ENCODE measurements around the gene TCF12. TPM values are rescaled to one million over a fixed set of nuclear protein-coding genes. Genes with fewer than 3 reads are reported as not detected.
A peak's percentile ranks its signal among the peaks of the same experiment; 100 is the strongest.

The TCF12 gene
- total RNA-seq, 1 donor from 2014 or later: 149 TPM

DNA sequence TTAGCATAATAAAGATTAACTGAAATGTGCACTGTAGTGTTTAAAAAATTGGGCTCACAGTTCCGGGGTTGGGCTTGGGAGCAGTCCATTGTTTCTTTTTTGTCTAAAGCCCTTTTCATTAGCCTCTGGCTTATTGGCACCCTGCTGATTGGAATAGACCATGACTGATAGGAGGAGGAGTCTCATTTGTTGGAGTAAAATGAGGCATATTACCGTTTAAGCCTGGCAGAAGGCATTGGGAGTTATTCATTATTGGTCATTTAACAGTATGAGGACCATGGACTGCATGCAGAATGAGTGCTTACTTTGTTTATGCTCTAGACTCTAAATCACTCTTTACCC lies 318.8 kb downstream of the TCF12 start:
- Histone ChIP-seq H3K9ac (no peak overlapping the region), H3F3A (ENCODE audit: low read depth) (peaks cover 38% of the 10 kb centered on the region), H3K4me1 (peaks cover 42% of the 10 kb centered on the region), H4K20me1 (ENCODE audit: low read depth) (peaks cover 9% of the 10 kb centered on the region), H3K36me3 (peaks cover 12% of the 10 kb centered on the region), H3K4me2 (peak overlapping the region; percentile 78), H3K9me3 (ENCODE audit: low read depth) (no peaks in the 10 kb centered on the region), H3K27me3 (no peaks in the 10 kb centered on the region), H2AFZ (replicated peaks) (no peak overlapping the region), H3K27ac (peak overlapping the region; percentile 74), H3K79me2 (ENCODE audit: low read depth) (peaks cover 20% of the 10 kb centered on the region), H3K4me3 (peak overlapping the region; percentile 36)
- Mint-ChIP-seq H3K9me3 (no peaks in the 10 kb centered on the region), H3K27me3 (ENCODE audit: insufficient read depth, low read depth) (no peaks in the 10 kb centered on the region), H3K36me3 (peaks cover 47% of the 10 kb centered on the region), H3K4me3 (peak overlapping the region; percentile 56), H3K4me1 (peaks cover 62% of the 10 kb centered on the region), H3K27ac (peak overlapping the region; percentile 83)
- TF ChIP-seq EZH2 (IDR thresholded peaks at IDR 0.05) (no peak), EZH2phosphoT487 (IDR thresholded peaks at IDR 0.05) (no peak)
- TF ChIP-seq, protein P1, sequence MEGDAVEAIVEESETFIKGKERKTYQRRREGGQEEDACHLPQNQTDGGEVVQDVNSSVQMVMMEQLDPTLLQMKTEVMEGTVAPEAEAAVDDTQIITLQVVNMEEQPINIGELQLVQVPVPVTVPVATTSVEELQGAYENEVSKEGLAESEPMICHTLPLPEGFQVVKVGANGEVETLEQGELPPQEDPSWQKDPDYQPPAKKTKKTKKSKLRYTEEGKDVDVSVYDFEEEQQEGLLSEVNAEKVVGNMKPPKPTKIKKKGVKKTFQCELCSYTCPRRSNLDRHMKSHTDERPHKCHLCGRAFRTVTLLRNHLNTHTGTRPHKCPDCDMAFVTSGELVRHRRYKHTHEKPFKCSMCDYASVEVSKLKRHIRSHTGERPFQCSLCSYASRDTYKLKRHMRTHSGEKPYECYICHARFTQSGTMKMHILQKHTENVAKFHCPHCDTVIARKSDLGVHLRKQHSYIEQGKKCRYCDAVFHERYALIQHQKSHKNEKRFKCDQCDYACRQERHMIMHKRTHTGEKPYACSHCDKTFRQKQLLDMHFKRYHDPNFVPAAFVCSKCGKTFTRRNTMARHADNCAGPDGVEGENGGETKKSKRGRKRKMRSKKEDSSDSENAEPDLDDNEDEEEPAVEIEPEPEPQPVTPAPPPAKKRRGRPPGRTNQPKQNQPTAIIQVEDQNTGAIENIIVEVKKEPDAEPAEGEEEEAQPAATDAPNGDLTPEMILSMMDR (IDR thresholded peaks at IDR 0.05): no peak
- peak; percentile 93 for DNase-seq (ENCODE audit: low spot score)

DNA sequence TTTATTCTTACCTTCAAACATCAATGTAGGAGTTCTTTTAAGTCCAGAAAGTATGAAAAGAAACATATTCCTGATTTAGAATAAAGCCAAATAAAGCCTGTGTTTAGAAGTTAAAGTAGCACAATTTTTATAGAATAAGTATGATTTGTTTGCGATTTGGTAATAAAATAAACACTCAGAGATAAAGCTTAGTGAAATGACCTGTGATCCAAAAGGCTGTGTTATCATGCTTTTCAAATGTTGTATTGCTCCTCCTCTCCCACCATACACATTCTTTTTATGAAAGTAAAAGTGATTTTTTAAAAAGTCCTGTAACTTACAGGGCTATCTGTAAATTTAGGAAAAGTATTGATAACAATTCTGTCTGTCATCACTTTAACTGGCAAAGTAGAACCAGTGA lies 319.2 kb downstream of the TCF12 start:
- Mint-ChIP-seq H3K4me1 (peaks cover 62% of the 10 kb centered on the region), H3K9me3 (no peaks in the 10 kb centered on the region), H3K36me3 (peaks cover 49% of the 10 kb centered on the region), H3K27me3 (ENCODE audit: insufficient read depth, low read depth) (no peaks in the 10 kb centered on the region), H3K27ac (peak overlapping the region; percentile 83), H3K4me3 (peak overlapping the region; percentile 56)
- DNase-seq (ENCODE audit: low spot score): no peak
- Histone ChIP-seq H3K79me2 (ENCODE audit: low read depth) (peaks cover 20% of the 10 kb centered on the region), H3K4me2 (peak overlapping the region; percentile 78), H4K20me1 (ENCODE audit: low read depth) (peaks cover 9% of the 10 kb centered on the region), H3K4me1 (peaks cover 42% of the 10 kb centered on the region), H3K36me3 (peaks cover 12% of the 10 kb centered on the region), H2AFZ (replicated peaks) (no peak overlapping the region), H3F3A (ENCODE audit: low read depth) (peaks cover 34% of the 10 kb centered on the region), H3K9ac (no peak overlapping the region), H3K27me3 (no peaks in the 10 kb centered on the region), H3K9me3 (ENCODE audit: low read depth) (no peaks in the 10 kb centered on the region), H3K27ac (no peak overlapping the region), H3K4me3 (peak overlapping the region; percentile 36)
- TF ChIP-seq EZH2 (IDR thresholded peaks at IDR 0.05) (no peak), EZH2phosphoT487 (IDR thresholded peaks at IDR 0.05) (no peak)
- TF ChIP-seq, protein P1 (IDR thresholded peaks at IDR 0.05): no peak

DNA sequence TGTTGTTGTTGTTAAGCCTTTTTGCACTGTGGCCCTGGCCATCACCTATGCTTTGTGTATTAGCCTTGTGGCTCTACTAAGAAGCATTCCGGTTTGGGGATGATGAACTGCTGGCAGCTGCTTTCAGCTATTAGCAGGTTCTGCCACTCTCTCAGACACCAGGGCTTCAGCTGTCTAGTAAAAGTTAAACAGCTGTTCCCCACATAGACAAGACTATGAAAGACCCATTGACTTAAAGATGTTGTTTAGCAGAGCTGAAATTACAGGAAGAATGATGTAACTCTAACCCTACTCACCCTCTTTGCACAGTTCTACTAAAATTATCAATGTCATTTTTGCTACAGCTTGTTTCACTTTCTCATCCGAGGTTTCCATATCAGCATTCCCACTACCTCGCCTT lies 326.7 kb downstream of the TCF12 start:
- peaks cover 4% of the 10 kb centered on the region for H3K4me1 ChIP-seq
- H3K4me3 Mint-ChIP-seq: no peak overlapping the region
- no peaks in the 10 kb centered on the region for H3K27me3 ChIP-seq
- H3K9me3 ChIP-seq (ENCODE audit: low read depth): no peaks in the 10 kb centered on the region
- no peak overlapping the region for H3K27ac Mint-ChIP-seq
- no peak overlapping the region for H2AFZ ChIP-seq (replicated peaks)
- DNase-seq (ENCODE audit: low spot score): no peak
- H4K20me1 ChIP-seq (ENCODE audit: low read depth): no peaks in the 10 kb centered on the region
- H3K4me2 ChIP-seq: no peak overlapping the region
- no peaks in the 10 kb centered on the region for H3K27me3 Mint-ChIP-seq (ENCODE audit: insufficient read depth, low read depth)
- no peak overlapping the region for H3K9ac ChIP-seq
- no peaks in the 10 kb centered on the region for H3K9me3 Mint-ChIP-seq
- H3K36me3 ChIP-seq: peaks cover 21% of the 10 kb centered on the region
- peaks cover 11% of the 10 kb centered on the region for H3F3A ChIP-seq (ENCODE audit: low read depth)
- H3K4me1 Mint-ChIP-seq: peaks cover 6% of the 10 kb centered on the region
- no peak overlapping the region for H3K27ac ChIP-seq
- H3K4me3 ChIP-seq: no peak overlapping the region
- H3K36me3 Mint-ChIP-seq: peaks cover 61% of the 10 kb centered on the region
- no peak for TF ChIP-seq EZH2 (IDR thresholded peaks at IDR 0.05)
- TF ChIP-seq, protein P1 (IDR thresholded peaks at IDR 0.05): no peak
- no peak for TF ChIP-seq EZH2phosphoT487 (IDR thresholded peaks at IDR 0.05)
- H3K79me2 ChIP-seq (ENCODE audit: low read depth): peaks cover 5% of the 10 kb centered on the region
